GM12874 (cell line): ENCODE results near the gene CPD.

Experiments used
- CTCF ChIP-seq: IDR thresholded peaks from 2 replicates; pipeline ENCODE4 v1.5.1; 2011; ENCODE audit warnings: low read depth, mild to moderate bottlenecking, control low read depth, low read length, moderate library complexity; ENCODE audit not compliant: insufficient read depth

CPD gene

GRCh38 chr17:30339086-30339485 is 39.6 kb upstream of the CPD start:
- no peak for TF ChIP-seq CTCF

GRCh38 chr17:30340801-30341356 is 37.8 kb upstream of the CPD start:
- TF ChIP-seq CTCF: no peak

- TF ChIP-seq CTCF: no peak
These were observed 37.0 kb upstream of the CPD start for GRCh38 chr17:30341703-30342249.

- no peak for TF ChIP-seq CTCF
These were observed 34.9 kb upstream of the CPD start for GRCh38 chr17:30343796-30344195.

- no peak for TF ChIP-seq CTCF
These were observed 34.2 kb upstream of the CPD start for GRCh38 chr17:30344283-30345088.

- no peak for TF ChIP-seq CTCF
These were observed 33.7 kb upstream of the CPD start for GRCh38 chr17:30345089-30345433.

GRCh38 chr17:30345527-30346075 is 33.1 kb upstream of the CPD start:
- no peak for TF ChIP-seq CTCF
